Fibroblast of the aortic adventitia (primary cell): ENCODE results near the gene TXNRD3. TPM values are rescaled to one million over a fixed set of nuclear protein-coding genes. Genes with fewer than 3 reads are reported as not detected.

Experiments used
- DNase-seq: peaks from one replicate; pipeline ENCODE4 v3.0.0-alpha.2; 2010; ENCODE audit warnings: low read depth
- H3K4me3 ChIP-seq: 2 replicates; pipeline ENCODE4 v1.5.1; 2011; ENCODE audit warnings: low read depth, mild to moderate bottlenecking, control low read depth, low read length, moderate library complexity
- CTCF ChIP-seq: IDR thresholded peaks from 2 replicates; pipeline ENCODE4 v1.5.1; 2011; ENCODE audit warnings: mild to moderate bottlenecking, low read length, control low read depth, inconsistent platforms; ENCODE audit not compliant: insufficient read depth
- total RNA-seq: library from RNA; depleted of rRNA; stranded (reverse); fragments of >200 nt; gene quantifications from 2 replicates; pipeline ENCODE4 v1.2.3, GENCODE V29; 2012; ENCODE audit warnings: low replicate concordance

TXNRD3 gene
- total RNA-seq, 1 donor: 13.2 TPM

GRCh38 chr3:126616931-126617330, 38.0 kb downstream of the TXNRD3 start:
- no peak overlapping the region for H3K4me3 ChIP-seq
- TF ChIP-seq CTCF: no peak
- DNase-seq: no peak

GRCh38 chr3:126613479-126614188, 41.3 kb downstream of the TXNRD3 start:
- TF ChIP-seq CTCF: no peak
- peak; percentile 18 for DNase-seq

GRCh38 chr3:126612479-126613205, 42.3 kb downstream of the TXNRD3 start:
- H3K4me3 ChIP-seq: no peak overlapping the region
- DNase-seq: no peak
- no peak for TF ChIP-seq CTCF

More at GRCh38 chr3:126613479-126614188, 41.3 kb downstream of the TXNRD3 start:
- no peak overlapping the region for H3K4me3 ChIP-seq

GRCh38 chr3:126609909-126610308, 45.0 kb downstream of the TXNRD3 start:
- DNase-seq: no peak
- no peak overlapping the region for H3K4me3 ChIP-seq
- TF ChIP-seq CTCF: no peak

- no peak overlapping the region for H3K4me3 ChIP-seq
- peak; percentile 61 for DNase-seq
- no peak for TF ChIP-seq CTCF
Observed at GRCh38 chr3:126607214-126607908, 47.6 kb downstream of the TXNRD3 start.

- H3K4me3 ChIP-seq: no peak overlapping the region
- DNase-seq: no peak
- TF ChIP-seq CTCF: no peak
Observed at GRCh38 chr3:126606001-126606400, 48.9 kb downstream of the TXNRD3 start.
